Measurements from ENCODE around the gene TSPAN18. TPM values are rescaled to one million over a fixed set of nuclear protein-coding genes. Genes with fewer than 3 reads are reported as not detected.

Gene TSPAN18
- total RNA-seq, 1 experiment from 2014 or later = not detected

- Histone ChIP-seq H3K4me1 (ENCODE audit: insufficient read depth, low read length) (no peaks in the 10 kb centered on the region), H3K4me2 (ENCODE audit: low read length) (no peak overlapping the region), H3K9me3 (ENCODE audit: low read length) (no peaks in the 10 kb centered on the region), H4K20me1 (ENCODE audit: low read length) (no peaks in the 10 kb centered on the region), H3K27me3 (ENCODE audit: low read length) (no peaks in the 10 kb centered on the region), H3K27ac (ENCODE audit: low read length) (no peak overlapping the region), H3K9ac (ENCODE audit: low read length) (no peak overlapping the region), H3K9me2 (replicated peaks; ENCODE audit: low read length) (no peaks in the 10 kb centered on the region), H3K4me3 (ENCODE audit: low read length) (no peak overlapping the region), H3K36me3 (ENCODE audit: low read depth, low read length) (no peaks in the 10 kb centered on the region), H3K79me2 (ENCODE audit: low read length) (no peaks in the 10 kb centered on the region), H3F3A (ENCODE audit: low read length, unreplicated experiment) (no peaks in the 10 kb centered on the region), H2AFZ (ENCODE audit: low read length) (no peak overlapping the region)
- BruUV-seq (replicated peaks) = no TSS peak
- no peak for DNase-seq
- TF ChIP-seq CTCF (conservative IDR thresholded peaks at IDR 0.05; ENCODE audit: low read depth, low read length) (no peak), EZH2phosphoT487 (IDR thresholded peaks at IDR 0.05; ENCODE audit: borderline replicate concordance, low read length) (no peak), EZH2 (IDR thresholded peaks at IDR 0.05; ENCODE audit: low read length, unreplicated experiment) (no peak)
- ATAC-seq = no peak
- intact Hi-C loops (cut with micrococcal nuclease) = no loop called here
- ChIA-PET CTCF (no interaction called here), POLR2A (ENCODE audit: unreplicated experiment) (no interaction called here)
Observed at GRCh38 chr11:44901786-44902185, 175.0 kb downstream of the TSPAN18 start.

GRCh38 chr11:44903035-44903434 is 176.3 kb downstream of the TSPAN18 start:
- ATAC-seq (no peak), DNase-seq (no peak)
- H3K79me2 ChIP-seq (ENCODE audit: low read length) = no peaks in the 10 kb centered on the region
- H3K4me3 ChIP-seq (ENCODE audit: low read length) = no peak overlapping the region
- no peaks in the 10 kb centered on the region for H3K36me3 ChIP-seq (ENCODE audit: low read depth, low read length)
- H3K9me3 ChIP-seq (ENCODE audit: low read length) = no peaks in the 10 kb centered on the region
- ChIA-PET CTCF (no interaction called here), POLR2A (ENCODE audit: unreplicated experiment) (no interaction called here)
- no peaks in the 10 kb centered on the region for H3K9me2 ChIP-seq (replicated peaks; ENCODE audit: low read length)
- no TSS peak for BruUV-seq (replicated peaks)
- H3F3A ChIP-seq (ENCODE audit: low read length, unreplicated experiment) = no peaks in the 10 kb centered on the region
- no peak overlapping the region for H3K4me2 ChIP-seq (ENCODE audit: low read length)
- H3K4me1 ChIP-seq (ENCODE audit: insufficient read depth, low read length) = no peaks in the 10 kb centered on the region
- TF ChIP-seq EZH2 (IDR thresholded peaks at IDR 0.05; ENCODE audit: low read length, unreplicated experiment) (no peak), EZH2phosphoT487 (IDR thresholded peaks at IDR 0.05; ENCODE audit: borderline replicate concordance, low read length) (no peak), CTCF (conservative IDR thresholded peaks at IDR 0.05; ENCODE audit: low read depth, low read length) (no peak)
- peaks cover 7% of the 10 kb centered on the region; the same call in 1 of the 2 replicates for H3K27me3 ChIP-seq (ENCODE audit: low read length)
- H3K27ac ChIP-seq (ENCODE audit: low read length) = no peak overlapping the region
- no peak overlapping the region for H3K9ac ChIP-seq (ENCODE audit: low read length)
- H2AFZ ChIP-seq (ENCODE audit: low read length) = no peak overlapping the region
- no peaks in the 10 kb centered on the region for H4K20me1 ChIP-seq (ENCODE audit: low read length)
- intact Hi-C loops (cut with micrococcal nuclease) = no loop called here

GRCh38 chr11:44903518-44903917 is 176.8 kb downstream of the TSPAN18 start:
- CTCF ChIA-PET = no interaction called here
- Histone ChIP-seq H3K27ac (ENCODE audit: low read length) (no peak overlapping the region), H4K20me1 (ENCODE audit: low read length) (no peaks in the 10 kb centered on the region), H3K4me2 (ENCODE audit: low read length) (no peak overlapping the region), H3K27me3 (ENCODE audit: low read length) (peaks cover 7% of the 10 kb centered on the region; the same call in 1 of the 2 replicates), H3K36me3 (ENCODE audit: low read depth, low read length) (no peaks in the 10 kb centered on the region), H3K9ac (ENCODE audit: low read length) (no peak overlapping the region), H3F3A (ENCODE audit: low read length, unreplicated experiment) (no peaks in the 10 kb centered on the region), H3K9me2 (replicated peaks; ENCODE audit: low read length) (no peaks in the 10 kb centered on the region), H3K4me1 (ENCODE audit: insufficient read depth, low read length) (no peaks in the 10 kb centered on the region), H2AFZ (ENCODE audit: low read length) (no peak overlapping the region), H3K4me3 (ENCODE audit: low read length) (no peak overlapping the region), H3K79me2 (ENCODE audit: low read length) (no peaks in the 10 kb centered on the region), H3K9me3 (ENCODE audit: low read length) (no peaks in the 10 kb centered on the region)
- no peak for DNase-seq
- intact Hi-C loops (cut with micrococcal nuclease) = no loop called here
- TF ChIP-seq EZH2 (IDR thresholded peaks at IDR 0.05; ENCODE audit: low read length, unreplicated experiment) = no peak
- BruUV-seq (replicated peaks) = no TSS peak
- ATAC-seq = no peak
- POLR2A ChIA-PET (ENCODE audit: unreplicated experiment) = no interaction called here
